ENCODE measurements around the gene MYOT. TPM values are rescaled to one million over a fixed set of nuclear protein-coding genes. Genes with fewer than 3 reads are reported as not detected.

Gene MYOT
- total RNA-seq, 1 experiment from 2014 or later, result not detected

DNA sequence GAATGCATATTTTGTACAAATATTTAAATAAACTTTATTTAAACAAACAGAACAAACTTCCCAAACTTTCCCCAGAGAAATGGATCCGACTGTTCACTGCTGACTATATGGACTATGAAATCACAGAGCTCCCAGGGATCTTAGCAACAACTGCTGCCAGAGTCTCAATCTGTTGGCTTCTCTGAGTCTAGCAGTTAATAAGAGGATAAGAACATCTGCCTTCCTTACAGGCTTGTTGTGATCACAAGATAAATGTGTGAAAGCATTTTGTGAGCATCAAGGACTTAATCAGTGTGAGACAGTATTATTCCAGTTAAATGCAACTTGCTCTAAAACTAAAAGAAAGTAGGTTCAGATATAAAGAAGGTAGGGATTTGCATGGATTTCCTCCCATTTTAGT, 31.4 kb upstream of the MYOT start:
- no peak overlapping the region for H3K4me2 ChIP-seq (ENCODE audit: insufficient read depth, insufficient read length, low read length)
- no peak overlapping the region for H3K23ac ChIP-seq (ENCODE audit: insufficient read length, low read depth, low read length)
- H4K8ac ChIP-seq (replicated peaks; ENCODE audit: insufficient read length, low read depth, low read length), result no peak overlapping the region
- no peak overlapping the region for H3K4ac ChIP-seq (ENCODE audit: low read depth, low read length)
- TF ChIP-seq, protein P1, sequence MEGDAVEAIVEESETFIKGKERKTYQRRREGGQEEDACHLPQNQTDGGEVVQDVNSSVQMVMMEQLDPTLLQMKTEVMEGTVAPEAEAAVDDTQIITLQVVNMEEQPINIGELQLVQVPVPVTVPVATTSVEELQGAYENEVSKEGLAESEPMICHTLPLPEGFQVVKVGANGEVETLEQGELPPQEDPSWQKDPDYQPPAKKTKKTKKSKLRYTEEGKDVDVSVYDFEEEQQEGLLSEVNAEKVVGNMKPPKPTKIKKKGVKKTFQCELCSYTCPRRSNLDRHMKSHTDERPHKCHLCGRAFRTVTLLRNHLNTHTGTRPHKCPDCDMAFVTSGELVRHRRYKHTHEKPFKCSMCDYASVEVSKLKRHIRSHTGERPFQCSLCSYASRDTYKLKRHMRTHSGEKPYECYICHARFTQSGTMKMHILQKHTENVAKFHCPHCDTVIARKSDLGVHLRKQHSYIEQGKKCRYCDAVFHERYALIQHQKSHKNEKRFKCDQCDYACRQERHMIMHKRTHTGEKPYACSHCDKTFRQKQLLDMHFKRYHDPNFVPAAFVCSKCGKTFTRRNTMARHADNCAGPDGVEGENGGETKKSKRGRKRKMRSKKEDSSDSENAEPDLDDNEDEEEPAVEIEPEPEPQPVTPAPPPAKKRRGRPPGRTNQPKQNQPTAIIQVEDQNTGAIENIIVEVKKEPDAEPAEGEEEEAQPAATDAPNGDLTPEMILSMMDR (conservative IDR thresholded peaks at IDR 0.05), result no peak
- H3K27ac Mint-ChIP-seq, result no peak overlapping the region
- peaks cover 24 to 29% of the 10 kb centered on the region in 2 experiments for H3K4me1 Mint-ChIP-seq
- no CpG with 5 or more reads among the region's 1 CpG for WGBS (ENCODE audit: extremely low coverage, insufficient read length, low lambda C conversion rate)
- no peak overlapping the region for H3K18ac ChIP-seq (ENCODE audit: insufficient read length, low read depth, low read length)
- H2AFZ ChIP-seq (ENCODE audit: low read length), result no peak overlapping the region
- H3K36me3 Mint-ChIP-seq (ENCODE audit: insufficient read depth in 1 of 3, low read depth in 3 of 3), result no peaks in the 10 kb centered on the region
- H4K5ac ChIP-seq (ENCODE audit: insufficient read length, low read depth, low read length), result no peak overlapping the region
- no peaks in the 10 kb centered on the region for H3K27me3 Mint-ChIP-seq (ENCODE audit: low read depth)
- no peaks in the 10 kb centered on the region for H3K79me1 ChIP-seq (ENCODE audit: insufficient read depth, low read depth, low read length, poor library complexity, severe bottlenecking)
- no peaks in the 10 kb centered on the region for H3K79me2 ChIP-seq (ENCODE audit: insufficient read depth, low read length)
- no peaks in the 10 kb centered on the region for H4K20me1 ChIP-seq (ENCODE audit: control insufficient read depth, insufficient read depth, insufficient read length)
- no peak overlapping the region for H3K4me3 Mint-ChIP-seq
- H3K9ac ChIP-seq (ENCODE audit: extremely low read depth, insufficient read length, low read length), result no peak overlapping the region
- no peak overlapping the region for H2BK120ac ChIP-seq (ENCODE audit: low read depth, low read length, poor library complexity, severe bottlenecking)
- no peak overlapping the region for H3K14ac ChIP-seq (ENCODE audit: insufficient read depth, low read length)
- H2BK12ac ChIP-seq (ENCODE audit: insufficient read length, low read depth, low read length), result no peak overlapping the region
- no peak overlapping the region for H3K27ac ChIP-seq (ENCODE audit: insufficient read length, low read depth, low read length)
- no peaks in the 10 kb centered on the region; the same call in 1 of the 2 replicates for H3K4me1 ChIP-seq (ENCODE audit: insufficient read depth, low read length)
- H3K27me3 ChIP-seq (ENCODE audit: insufficient read depth, low read length), result no peaks in the 10 kb centered on the region
- H3K56ac ChIP-seq (ENCODE audit: insufficient read length, low read depth, low read length), result no peak overlapping the region
- no peaks in the 10 kb centered on the region for H3K9me3 ChIP-seq (ENCODE audit: control insufficient read depth, low read depth, low read length)
- H2BK20ac ChIP-seq (ENCODE audit: low read depth, low read length, poor library complexity, severe bottlenecking), result no peak overlapping the region
- no peak overlapping the region for H3T11ph ChIP-seq (ENCODE audit: low read length)
- H2BK15ac ChIP-seq (ENCODE audit: low read depth, low read length), result no peak overlapping the region
- no peak overlapping the region for H2AK5ac ChIP-seq (ENCODE audit: insufficient read length, low read length)
- H2BK5ac ChIP-seq (ENCODE audit: insufficient read length, low read length), result no peak overlapping the region
- H3K9me3 Mint-ChIP-seq, result no peaks in the 10 kb centered on the region
- H4K91ac ChIP-seq (ENCODE audit: insufficient read length, low read depth, low read length), result no peak overlapping the region
- DNase-seq, result no peak
- no peaks in the 10 kb centered on the region for H3K23me2 ChIP-seq (ENCODE audit: insufficient read length, low read depth, low read length, poor library complexity, severe bottlenecking)

Measured in H9 (cell line).